Fibroblast of skin of left quadriceps (primary cell): ENCODE measurements around the gene FOXD4L6.
"Not testable (repeated sequence)": the region's sequence is repeated elsewhere in the genome, so short reads cannot be mapped to it uniquely, and the experiment has no call there.

Source experiments
- DNase-seq, 2 experiments: peaks; one replicate each; pipeline ENCODE4 v3.0.0-alpha.2; 2013; ENCODE audit warnings: low read depth in 2 of 2

FOXD4L6 gene

GRCh38 chr9:41128581-41128980 is at the start of gene FOXD4L6:
Gene FOXD4L6, minus strand, starts transcription at chr9:41128681. Its CDS starts 298 bp downstream, at chr9:41128383.
- not testable (repeated sequence) for DNase-seq

GRCh38 chr9:41174994-41175393 is 46.5 kb upstream of the FOXD4L6 start:
- DNase-seq: not testable (repeated sequence)

- not testable (repeated sequence) for DNase-seq
These were observed 21.6 kb upstream of the FOXD4L6 start for GRCh38 chr9:41150116-41150515.

GRCh38 chr9:41141878-41142277 is 13.4 kb upstream of the FOXD4L6 start:
- not testable (repeated sequence) for DNase-seq

- not testable (repeated sequence) for DNase-seq
These were observed 1.6 kb downstream of the FOXD4L6 start for GRCh38 chr9:41126746-41127446.

DNA sequence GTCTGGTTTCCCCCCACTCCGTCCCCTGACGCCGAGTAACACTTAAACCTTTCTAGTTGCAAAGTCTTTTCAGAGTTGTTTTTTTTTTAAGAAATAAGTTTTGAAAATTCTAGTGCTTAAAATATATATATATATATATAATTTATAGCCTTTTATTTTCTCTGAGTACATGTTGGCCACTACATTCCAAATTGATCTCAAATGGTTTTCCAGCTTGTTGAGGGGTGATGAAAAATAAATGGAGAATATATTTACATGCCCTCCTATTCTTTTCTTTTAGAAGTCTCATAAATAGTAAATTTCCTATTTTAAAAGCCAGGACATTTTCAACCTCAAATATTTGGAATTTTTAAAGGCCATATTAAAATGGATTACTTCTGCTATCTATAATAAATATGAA is 2.5 kb downstream of the FOXD4L6 start:
- DNase-seq: not testable (repeated sequence)

- DNase-seq: not testable (repeated sequence)
These were observed 3.3 kb downstream of the FOXD4L6 start for GRCh38 chr9:41125109-41125658.

DNA sequence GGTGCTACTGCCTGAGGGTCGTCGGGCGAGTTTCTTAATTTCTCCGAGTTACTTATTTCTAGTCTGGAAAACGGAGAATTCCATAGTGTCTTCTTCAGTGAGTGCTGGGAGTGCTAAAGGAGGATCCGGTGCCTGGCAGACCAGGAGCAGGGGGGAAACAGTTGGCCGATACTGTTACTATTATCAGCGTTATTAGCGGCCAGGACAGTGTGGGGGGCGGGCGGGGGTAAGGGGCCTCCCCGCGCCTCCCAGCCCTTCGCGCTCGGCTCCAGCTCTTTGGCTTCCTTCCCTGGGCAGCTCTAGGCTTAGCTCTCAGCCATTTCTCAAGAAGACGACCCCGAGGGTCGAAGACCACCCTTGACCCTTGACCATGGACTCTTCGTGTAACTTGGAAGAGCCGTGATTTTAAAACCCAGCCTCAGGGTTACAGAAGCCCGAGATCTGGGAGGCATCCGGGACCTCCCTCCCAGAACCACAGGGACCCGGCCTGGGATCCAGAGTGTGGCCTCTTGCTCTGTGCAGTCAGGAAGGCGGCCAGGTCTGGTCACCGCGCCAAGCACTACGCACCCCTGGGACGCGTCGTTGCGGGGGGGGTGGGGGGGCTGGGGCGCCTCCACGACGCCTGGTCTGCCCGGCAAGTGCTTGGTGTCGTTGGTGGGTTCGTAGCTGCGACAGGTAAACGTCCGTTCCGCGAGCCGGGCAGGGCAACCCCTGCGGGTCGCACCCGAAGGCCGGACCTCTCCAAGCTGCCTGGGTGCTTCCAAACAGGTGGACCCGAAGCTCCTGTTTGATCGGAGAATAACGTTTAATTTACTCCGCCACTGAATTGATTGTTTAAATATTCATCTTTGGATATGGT is 4.0 kb downstream of the FOXD4L6 start:
- not testable (repeated sequence) for DNase-seq

DNA sequence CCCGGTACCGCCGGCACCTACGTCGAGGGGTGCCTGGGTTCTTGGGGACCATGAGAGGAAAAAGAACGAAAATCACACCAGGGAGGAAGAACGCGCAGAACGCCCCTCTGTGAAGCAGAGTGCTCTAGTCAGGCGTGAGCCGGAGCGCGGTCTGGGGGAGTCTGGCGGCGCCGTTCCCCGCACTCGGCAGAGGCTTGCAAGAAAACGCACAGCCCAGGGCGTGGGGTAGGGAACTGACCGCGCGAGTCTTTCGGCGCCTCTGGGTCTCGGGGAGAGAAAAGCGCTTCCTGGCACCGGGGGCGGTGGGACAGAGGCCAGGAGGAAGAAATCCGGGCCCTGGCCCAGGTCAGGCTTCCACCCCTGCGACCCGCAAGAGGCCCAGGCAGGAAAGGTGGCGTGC is 4.7 kb downstream of the FOXD4L6 start:
- not testable (repeated sequence) for DNase-seq

GRCh38 chr9:41123396-41123795 is 5.1 kb downstream of the FOXD4L6 start:
- not testable (repeated sequence) for DNase-seq

DNA sequence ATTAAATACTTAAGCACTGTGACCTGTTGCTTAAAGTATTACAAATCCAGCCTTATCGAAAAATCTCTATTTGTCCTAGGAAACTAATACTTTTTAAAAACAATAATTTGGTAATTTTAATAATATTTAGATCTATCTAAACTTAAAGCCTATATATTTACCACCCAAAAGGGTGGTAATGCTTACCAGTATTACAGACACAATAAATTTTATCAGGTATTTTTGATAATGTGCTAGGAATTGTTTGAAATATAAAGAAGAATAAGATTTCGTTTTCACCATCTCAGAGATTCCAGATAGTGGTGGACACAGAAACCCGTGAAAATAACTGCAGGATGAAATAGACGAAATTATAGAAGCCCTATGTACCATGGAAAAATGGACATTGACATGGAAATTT is 7.8 kb downstream of the FOXD4L6 start:
- DNase-seq: not testable (repeated sequence)

GRCh38 chr9:41119719-41120118 is 8.8 kb downstream of the FOXD4L6 start:
- DNase-seq: not testable (repeated sequence)

- DNase-seq: not testable (repeated sequence)
These were observed 9.2 kb downstream of the FOXD4L6 start for GRCh38 chr9:41119311-41119710.

DNA sequence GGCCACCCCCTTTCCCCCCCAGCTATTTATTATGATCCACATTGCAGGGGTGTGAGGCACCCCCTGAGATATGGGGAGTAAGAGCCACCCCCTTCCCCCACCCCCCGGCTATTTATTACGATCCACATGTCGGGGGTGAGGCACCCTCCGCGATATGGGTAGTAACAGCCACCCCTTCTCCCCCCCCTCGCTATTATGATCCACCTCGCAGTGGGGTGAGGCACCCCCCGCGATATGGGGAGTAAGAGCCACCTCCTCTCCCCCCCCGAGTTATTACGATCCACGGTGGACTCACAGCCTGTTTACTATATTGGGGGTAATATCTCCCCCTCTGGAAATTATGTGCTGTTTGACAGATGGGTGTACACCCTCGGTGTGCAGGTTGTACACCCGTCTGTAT is 15.1 kb downstream of the FOXD4L6 start:
- DNase-seq: not testable (repeated sequence)

DNA sequence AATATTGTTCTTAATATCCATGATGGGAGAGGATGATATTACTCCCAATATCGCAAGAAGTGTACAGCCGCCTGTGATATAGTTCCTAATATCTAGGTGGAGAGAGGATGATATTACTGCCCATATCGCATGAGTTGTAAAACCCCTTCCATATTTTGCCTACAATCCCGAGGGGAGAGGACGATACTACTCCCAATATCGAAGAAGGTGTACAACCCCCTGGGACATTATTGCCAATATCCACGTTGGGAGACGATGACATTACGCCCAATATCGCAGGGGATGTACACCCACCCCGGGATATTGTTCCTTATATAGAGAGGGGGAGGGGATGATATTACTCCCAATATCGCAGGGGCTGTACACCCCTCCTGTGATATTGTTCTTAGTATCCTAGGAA is 17.1 kb downstream of the FOXD4L6 start:
- not testable (repeated sequence) for DNase-seq

- not testable (repeated sequence) for DNase-seq
These were observed 17.6 kb downstream of the FOXD4L6 start for GRCh38 chr9:41110913-41111312.

- not testable (repeated sequence) for DNase-seq
These were observed 19.2 kb downstream of the FOXD4L6 start for GRCh38 chr9:41109253-41109652.

DNA sequence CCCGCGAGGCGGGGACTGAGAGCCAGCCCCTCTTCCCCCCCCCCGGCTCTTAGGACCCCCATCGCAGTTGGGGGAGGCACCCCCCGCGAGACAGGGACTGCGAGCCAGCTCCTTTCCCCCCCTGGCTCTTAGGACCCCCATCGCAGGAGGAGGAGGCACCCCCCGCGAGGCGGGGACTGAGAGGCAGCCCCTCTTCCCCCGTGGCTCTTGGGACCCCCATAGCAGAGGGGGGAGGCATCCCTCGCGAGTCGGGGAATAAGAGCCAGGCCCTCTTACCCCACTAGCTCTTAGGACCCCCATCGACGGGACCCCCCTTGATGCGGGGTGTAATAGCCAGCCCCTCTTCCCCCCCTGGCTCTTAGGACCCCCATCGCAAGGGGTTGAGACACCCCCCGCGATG is 19.7 kb downstream of the FOXD4L6 start:
- DNase-seq: not testable (repeated sequence)

GRCh38 chr9:41106472-41107116 is 21.9 kb downstream of the FOXD4L6 start:
- DNase-seq: not testable (repeated sequence)

GRCh38 chr9:41105557-41106253 is 22.8 kb downstream of the FOXD4L6 start:
- not testable (repeated sequence) for DNase-seq

- not testable (repeated sequence) for DNase-seq
These were observed 23.9 kb downstream of the FOXD4L6 start for GRCh38 chr9:41104542-41104941.
